Measurements from ENCODE around the gene TCL1B.

GRCh38 chr14:95707327-95707726 is 21.1 kb downstream of the TCL1B start:
- no peak for TF ChIP-seq CTCF (IDR thresholded peaks at IDR 0.05)
- no peak for TF ChIP-seq POLR2A (IDR thresholded peaks at IDR 0.05)
- TF ChIP-seq POLR2AphosphoS5 (IDR thresholded peaks at IDR 0.05) = no peak

All from breast epithelium (tissue), 3 donors.